ENCODE measurements around the gene EPGN. TPM values are rescaled to one million over a fixed set of nuclear protein-coding genes. Genes with fewer than 3 reads are reported as not detected.
"Not testable (repeated sequence)": the region's sequence is repeated elsewhere in the genome, so short reads cannot be mapped to it uniquely, and the experiment has no call there.

Gene EPGN
- total and polyA plus RNA-seq, 2 donors (not counting 1 experiment from before 2014, with no cell fraction given) = 0.32 TPM; not detected in 1

GRCh38 chr4:74339501-74339900, 31.2 kb downstream of the EPGN start:
- Mint-ChIP-seq H3K4me3 (no peak overlapping the region), H3K4me1 (peaks cover 7% of the 10 kb centered on the region), H3K9me3 (ENCODE audit: insufficient read depth) (peaks cover 5% of the 10 kb centered on the region), H3K27ac (no peak overlapping the region), H3K27me3 (peaks cover 5% of the 10 kb centered on the region)
- POLR2A ChIA-PET = no interaction called here
- no peak overlapping the region for H3K9ac ChIP-seq (ENCODE audit: low read length)
- H3K27ac ChIP-seq (ENCODE audit: low read length in 2 of 2) = no peak overlapping the region
- no peaks in the 10 kb centered on the region for H3K27me3 ChIP-seq (replicated peaks in 1 of 4; ENCODE audit: control extremely low read depth in 1 of 4, control insufficient read depth in 3 of 4, insufficient read depth in 4 of 4, low read length in 3 of 4)
- CTCF ChIA-PET = no interaction called here
- H3K4me3 ChIP-seq (ENCODE audit: control extremely low read depth in 1 of 5, extremely low read depth in 1 of 5, insufficient read depth in 1 of 5, low read depth in 2 of 5, low read length in 4 of 5) = no peak overlapping the region
- peaks cover 0 to 15% (median 10%) of the 10 kb centered on the region in 3 donors for H3K9me3 ChIP-seq (ENCODE audit: control extremely low read depth in 1 of 3, control insufficient read depth in 2 of 3, insufficient read depth in 1 of 3, low read length in 2 of 3)
- H3K79me2 ChIP-seq (ENCODE audit: control insufficient read depth, insufficient read depth, low read length) = no peaks in the 10 kb centered on the region
- H3K4me2 ChIP-seq (replicated peaks; ENCODE audit: low read depth, low read length, poor library complexity, severe bottlenecking) = no peak overlapping the region
- H2AFZ ChIP-seq (ENCODE audit: insufficient read depth, low read depth, low read length, poor library complexity, severe bottlenecking) = no peak overlapping the region
- H4K20me1 ChIP-seq (ENCODE audit: control insufficient read depth, insufficient read depth, low read length, poor library complexity, severe bottlenecking) = no peaks in the 10 kb centered on the region
- DNase-seq (no peak), ATAC-seq (ENCODE audit: low read depth) (no peak)
- intact Hi-C loops (cut with micrococcal nuclease) = no loop called here
- no peak for TF ChIP-seq EZH2 (IDR thresholded peaks at IDR 0.05; ENCODE audit: borderline replicate concordance, insufficient read depth, low read depth, low read length, poor library complexity, severe bottlenecking)
- no peak for TF ChIP-seq CTCF (IDR thresholded peaks at IDR 0.05)
- no peaks in the 10 kb centered on the region for H3K36me3 ChIP-seq (replicated peaks in 1 of 2; ENCODE audit: control extremely low read depth in 1 of 2, control insufficient read depth in 1 of 2, extremely low read depth in 1 of 2, insufficient read depth in 2 of 2, low read length in 1 of 2)
- no peaks in the 10 kb centered on the region for H3K4me1 ChIP-seq (ENCODE audit: control insufficient read depth in 2 of 2, insufficient read depth in 2 of 2, low read length in 2 of 2)

GRCh38 chr4:74340421-74340820, 32.2 kb downstream of the EPGN start:
- H3K4me1 Mint-ChIP-seq; ATAC-seq (ENCODE audit: low read depth); H3K27ac Mint-ChIP-seq; H3K79me2 ChIP-seq (ENCODE audit: control insufficient read depth, insufficient read depth, low read length); H3K9ac ChIP-seq (ENCODE audit: low read length); CTCF ChIA-PET; H3K27me3 ChIP-seq (replicated peaks in 1 of 4; ENCODE audit: control extremely low read depth in 1 of 4, control insufficient read depth in 3 of 4, insufficient read depth in 4 of 4, low read length in 3 of 4); H3K4me1 ChIP-seq (ENCODE audit: control insufficient read depth in 2 of 2, insufficient read depth in 2 of 2, low read length in 2 of 2); POLR2A ChIA-PET; H4K20me1 ChIP-seq (ENCODE audit: control insufficient read depth, insufficient read depth, low read length, poor library complexity, severe bottlenecking); H3K4me3 ChIP-seq (ENCODE audit: control extremely low read depth in 1 of 5, extremely low read depth in 1 of 5, insufficient read depth in 1 of 5, low read depth in 2 of 5, low read length in 4 of 5); intact Hi-C loops (cut with micrococcal nuclease); H3K4me2 ChIP-seq (replicated peaks; ENCODE audit: low read depth, low read length, poor library complexity, severe bottlenecking); H3K4me3 Mint-ChIP-seq; H3K9me3 Mint-ChIP-seq (ENCODE audit: insufficient read depth); H3K27me3 Mint-ChIP-seq; H3K27ac ChIP-seq (ENCODE audit: low read length in 2 of 2); DNase-seq; H2AFZ ChIP-seq (ENCODE audit: insufficient read depth, low read depth, low read length, poor library complexity, severe bottlenecking); H3K36me3 ChIP-seq (replicated peaks in 1 of 2; ENCODE audit: control extremely low read depth in 1 of 2, control insufficient read depth in 1 of 2, extremely low read depth in 1 of 2, insufficient read depth in 2 of 2, low read length in 1 of 2): not testable (repeated sequence)
- peaks cover 0 to 17% (median 15%) of the 10 kb centered on the region in 3 donors for H3K9me3 ChIP-seq (ENCODE audit: control extremely low read depth in 1 of 3, control insufficient read depth in 2 of 3, insufficient read depth in 1 of 3, low read length in 2 of 3)

Data from B cell (primary cell).